Endothelial cell of umbilical vein (primary cell): ENCODE data around the gene MYH16. TPM values are rescaled to one million over a fixed set of nuclear protein-coding genes. Genes with fewer than 3 reads are reported as not detected.

ENCODE experiments used
- BruUV-seq: library from RNA; stranded (reverse); fragments of 400-500 nt; replicated peaks from 2 replicates; lab custom pipeline; 2021; lab: Mats Ljungman, UMichigan
- CTCF ChIA-PET: fragments of 300-600, 350-600 bp; sonication (Branson Sonifier 250); formaldehyde crosslinking; loops from one replicate; lab custom pipeline; 2021; ENCODE audit warnings: antibody characterized with exemption, inconsistent platforms; lab: Charles Lee
- POLR2A ChIA-PET: fragments of 300-600, 350-600 bp; sonication (Branson Sonifier 250); formaldehyde crosslinking; loops from one replicate; lab custom pipeline; 2021; ENCODE audit warnings: antibody characterized with exemption, inconsistent platforms; lab: Charles Lee
- DNase-seq: peaks from one replicate; pipeline ENCODE4 v3.0.0-alpha.2; 2011; ENCODE audit warnings: low read depth, low spot score
- FAIRE-seq: peaks from 2 replicates; lab custom pipeline; 2011; peaks lifted over from hg19 to GRCh38; lab: Jason Lieb, UNC
- H2AFZ ChIP-seq: 2 replicates; pipeline ENCODE4 v1.6.0; 2012; ENCODE audit warnings: low read depth, low read length, control low read depth, inconsistent platforms
- H3K27ac ChIP-seq: 2 replicates; pipeline ENCODE4 v1.5.1; 2011; ENCODE audit warnings: low read depth, mild to moderate bottlenecking, control low read depth, low read length, moderate library complexity; ENCODE audit not compliant: insufficient read depth
- H3K27me3 ChIP-seq, 2 experiments: 2 replicates each; pipeline versions ENCODE4 v1.6.0 to v1.6.1; 2011; ENCODE audit warnings: low read length in 2 of 2, mixed read lengths in 1 of 2; ENCODE audit not compliant: control insufficient read depth in 2 of 2, insufficient read depth in 2 of 2
- H3K36me3 ChIP-seq, 2 experiments: 2 replicates in 1 of 2; 3 replicates in 1 of 2; pipeline ENCODE4 v1.5.1; 2011; ENCODE audit warnings: low read length in 2 of 2, mild to moderate bottlenecking in 1 of 2, moderate library complexity in 1 of 2; ENCODE audit not compliant: control insufficient read depth in 2 of 2, insufficient read depth in 2 of 2; ENCODE audit errors: extremely low read depth in 1 of 2
- H3K4me1 ChIP-seq: 3 replicates; pipeline ENCODE4 v1.5.1; 2011; ENCODE audit warnings: mild to moderate bottlenecking, low read length; ENCODE audit not compliant: control insufficient read depth, insufficient read depth; ENCODE audit errors: extremely low read depth
- H3K4me2 ChIP-seq: 2 replicates; pipeline ENCODE4 v1.6.1; 2011; ENCODE audit warnings: low read length, control low read depth, mixed read lengths; ENCODE audit not compliant: insufficient read depth
- H3K4me3 ChIP-seq, 3 experiments: fragments of 200-600 bp in 1 of 3; sonication (generic), shearing (Covaris generic) in 1 of 3; replicated peaks in 1 of 3; 2 replicates each; pipeline ENCODE4 v1.5.1; 2011 to 2016; ENCODE audit warnings: control low read depth in 3 of 3, low read length in 3 of 3, mild to moderate bottlenecking in 2 of 3, inconsistent platforms in 1 of 3, low read depth in 1 of 3, moderate library complexity in 1 of 3; ENCODE audit not compliant: insufficient read depth in 1 of 3
- H3K79me2 ChIP-seq: 2 replicates; pipeline ENCODE4 v1.6.0; 2012; ENCODE audit warnings: low read length, inconsistent platforms; ENCODE audit not compliant: control insufficient read depth, insufficient read depth
- H3K9ac ChIP-seq: replicated peaks from 2 replicates; pipeline ENCODE3; 2011; ENCODE audit warnings: low read length, control low read depth; ENCODE audit not compliant: insufficient read depth; ENCODE audit errors: extremely low read depth
- H3K9me1 ChIP-seq: replicated peaks from 3 replicates; pipeline ENCODE4 v1.6.0; 2011; ENCODE audit warnings: mild to moderate bottlenecking, low read length; ENCODE audit not compliant: control insufficient read depth, insufficient read depth; ENCODE audit errors: extremely low read depth
- H3K9me3 ChIP-seq: replicated peaks from 2 replicates; pipeline ENCODE4 v1.5.1; 2012; ENCODE audit warnings: low read length, inconsistent platforms; ENCODE audit not compliant: control insufficient read depth, insufficient read depth
- H4K20me1 ChIP-seq: replicated peaks from 2 replicates; pipeline ENCODE3; 2011; ENCODE audit warnings: mild to moderate bottlenecking, low read length; ENCODE audit not compliant: control insufficient read depth, insufficient read depth; ENCODE audit errors: extremely low read depth
- CTCF ChIP-seq, 2 donors: IDR thresholded peaks; 1 replicate in 1 of 2; 2 replicates in 1 of 2; pipeline ENCODE4 v1.5.1; 2011; ENCODE audit warnings: low read length in 2 of 2, mild to moderate bottlenecking in 2 of 2, moderate library complexity in 2 of 2, control low read depth in 1 of 2, inconsistent platforms in 1 of 2, low read depth in 1 of 2; ENCODE audit not compliant: insufficient read depth in 1 of 2; ENCODE audit errors: extremely low read depth in 1 of 2
- EZH2 ChIP-seq: IDR thresholded peaks from 2 replicates; pipeline ENCODE4 v1.6.1; 2012; ENCODE audit warnings: borderline replicate concordance, low read depth, mild to moderate bottlenecking, moderate library complexity, low read length, inconsistent platforms; ENCODE audit not compliant: severe bottlenecking
- FOS ChIP-seq: IDR thresholded peaks from 2 replicates; pipeline ENCODE4 v1.6.1; 2011; ENCODE audit warnings: mild to moderate bottlenecking, low read length, moderate library complexity, borderline replicate concordance; ENCODE audit not compliant: insufficient read depth
- GATA2 ChIP-seq: IDR thresholded peaks from 2 replicates; pipeline ENCODE4 v1.7.0; 2011; ENCODE audit warnings: low read depth, mild to moderate bottlenecking, moderate library complexity, mixed read lengths, low read length; ENCODE audit not compliant: insufficient read length, insufficient read depth
- JUN ChIP-seq: IDR thresholded peaks from 2 replicates; pipeline ENCODE4 v1.6.1; 2011; ENCODE audit warnings: borderline replicate concordance, low read depth; ENCODE audit not compliant: insufficient read length, insufficient read depth
- MAX ChIP-seq: IDR thresholded peaks from 2 replicates; pipeline ENCODE4 v1.6.1; 2011; ENCODE audit not compliant: insufficient read depth, insufficient read length
- MYC ChIP-seq: IDR thresholded peaks from one replicate; pipeline ENCODE4 v1.6.1; 2011; ENCODE audit warnings: mild to moderate bottlenecking, low read depth, low read length
- POLR2A ChIP-seq: IDR thresholded peaks from 2 replicates; pipeline ENCODE4 v1.6.1; 2012; ENCODE audit warnings: low read depth, mild to moderate bottlenecking, control low read depth, low read length
- POLR2AphosphoS5 ChIP-seq: IDR thresholded peaks from 2 replicates; pipeline ENCODE4 v1.6.1; 2012; ENCODE audit warnings: low read depth, mild to moderate bottlenecking, control low read depth, low read length, moderate library complexity; ENCODE audit not compliant: insufficient read depth
- dilution Hi-C: fragments of 300-500 bp; cut with MboI; formaldehyde crosslinking; loops from one replicate; pipeline ENCODE4 v1.15.0; 2019; ENCODE audit warnings: low sequenced_read_pairs; ENCODE audit not compliant: extremely low pct_ligation_motif_present
- intact Hi-C: fragments of 100-400 bp; cut with micrococcal nuclease; formaldehyde crosslinking; loops from one replicate; pipeline ENCODE4 v1.10.0; 2022
- polyA plus RNA-seq, 4 experiments: library from polyadenylated mRNA; depleted of rRNA in 3 of 4; stranded (reverse) in 3 of 4; unstranded in 1 of 4; fragments of >200 nt; gene quantifications; 2 replicates each; pipeline versions ENCODE4 v1.2.1 to v1.2.3, GENCODE V29; 2011 to 2012; ENCODE audit warnings: missing spikeins in 1 of 4
- total RNA-seq: library from RNA; stranded (reverse); gene quantifications from 2 replicates; pipeline ENCODE4 v1.2.3, GENCODE V29; 2021

The MYH16 gene
- total and polyA plus RNA-seq, 2 donors (not counting 3 experiments of a cell fraction or from before 2014, with no cell fraction given), result 0.01 to 0.11 TPM

- BruUV-seq, result no TSS peak
- Histone ChIP-seq H3K9me1 (no peaks in the 10 kb centered on the region), H3K4me1 (peaks cover 45% of the 10 kb centered on the region), H3K4me3 (peak overlapping the region; percentile 84 to 99 (median 94)), H3K9me3 (no peaks in the 10 kb centered on the region), H3K9ac (peak overlapping the region; percentile 98), H3K79me2 (peaks cover 46% of the 10 kb centered on the region), H3K27ac (peak overlapping the region; percentile 76), H2AFZ (no peak overlapping the region), H3K27me3 (no peaks in the 10 kb centered on the region), H3K36me3 (no peaks in the 10 kb centered on the region), H4K20me1 (no peaks in the 10 kb centered on the region), H3K4me2 (peak overlapping the region; percentile 97)
- intact Hi-C loops (loop anchor here (5.0 kb wide), 1 partner anchor 1079 kb away; no protein-coding TSS in a partner anchor), dilution Hi-C loops (no loop called here)
- POLR2A ChIA-PET, result no interaction called here
- CTCF ChIA-PET, result interaction anchor here (0.6 to 2.3 kb wide), 3 partner anchors 57 to 296 kb away, joined by 3 to 13 read pairs (median 3); no protein-coding TSS in a partner anchor
- DNase-seq (no peak), FAIRE-seq (no peak)
- TF ChIP-seq MYC (no peak), JUN (no peak), EZH2 (no peak), POLR2AphosphoS5 (no peak), POLR2A (no peak), CTCF (IDR thresholded peaks at IDR 0.05; ENCODE audit: extremely low read depth in 1 of 2, insufficient read depth in 1 of 2, low read depth in 1 of 2, low read length in 2 of 2) (no peak), MAX (no peak), FOS (no peak), GATA2 (no peak)
Measured at GRCh38 chr7:99326408-99326782, 53.8 kb downstream of the MYH16 start.
